HEK293 (cell line): ENCODE measurements around the gene NMT2.

Source experiments
- PRDM1 ChIP-seq: fragments of 450-650 bp; formaldehyde crosslinking; IDR thresholded peaks from 2 replicates; pipeline ENCODE4; 2016; ENCODE audit warnings: missing biosample characterization, missing genetic modification characterization
- YY1 ChIP-seq: fragments of 450-650 bp; formaldehyde crosslinking; IDR thresholded peaks from 2 replicates; pipeline ENCODE4 v1.5.1; 2018; ENCODE audit warnings: missing biosample characterization, missing genetic modification characterization
- ZBTB1 ChIP-seq: fragments of 450-650 bp; formaldehyde crosslinking; IDR thresholded peaks from 2 replicates; pipeline ENCODE4 v1.5.1; 2016; ENCODE audit warnings: missing biosample characterization, missing genetic modification characterization
- ZNF175 ChIP-seq: fragments of 450-650 bp; formaldehyde crosslinking; IDR thresholded peaks from 2 replicates; pipeline ENCODE4 v1.5.1; 2016; ENCODE audit warnings: missing biosample characterization, missing genetic modification characterization
- ZNF239 ChIP-seq: fragments of 450-650 bp; formaldehyde crosslinking; IDR thresholded peaks from 2 replicates; pipeline ENCODE4 v1.5.1; 2016; ENCODE audit warnings: missing biosample characterization, missing genetic modification characterization
- ZNF600 ChIP-seq: fragments of 450-650 bp; formaldehyde crosslinking; IDR thresholded peaks from 2 replicates; pipeline ENCODE4 v1.5.1; 2016; ENCODE audit warnings: missing biosample characterization, missing genetic modification characterization
- TF ChIP-seq, protein P1 (sequence below): fragments of 450-650 bp; formaldehyde crosslinking; IDR thresholded peaks from 2 replicates; pipeline ENCODE4 v1.5.1; 2016; ENCODE audit warnings: missing biosample characterization, missing genetic modification characterization
- TF ChIP-seq, protein P2 (sequence below): fragments of 450-650 bp; formaldehyde crosslinking; IDR thresholded peaks from 2 replicates; pipeline ENCODE4 v1.5.1; 2017; ENCODE audit warnings: missing biosample characterization, missing genetic modification characterization
- TF ChIP-seq, protein P3 (sequence below): sonication (generic); formaldehyde crosslinking; IDR thresholded peaks from 2 replicates; pipeline ENCODE4 v1.8.1; 2022; ENCODE audit warnings: mild to moderate bottlenecking, moderate library complexity, missing genetic modification reagents

- TF ChIP-seq, protein P1, sequence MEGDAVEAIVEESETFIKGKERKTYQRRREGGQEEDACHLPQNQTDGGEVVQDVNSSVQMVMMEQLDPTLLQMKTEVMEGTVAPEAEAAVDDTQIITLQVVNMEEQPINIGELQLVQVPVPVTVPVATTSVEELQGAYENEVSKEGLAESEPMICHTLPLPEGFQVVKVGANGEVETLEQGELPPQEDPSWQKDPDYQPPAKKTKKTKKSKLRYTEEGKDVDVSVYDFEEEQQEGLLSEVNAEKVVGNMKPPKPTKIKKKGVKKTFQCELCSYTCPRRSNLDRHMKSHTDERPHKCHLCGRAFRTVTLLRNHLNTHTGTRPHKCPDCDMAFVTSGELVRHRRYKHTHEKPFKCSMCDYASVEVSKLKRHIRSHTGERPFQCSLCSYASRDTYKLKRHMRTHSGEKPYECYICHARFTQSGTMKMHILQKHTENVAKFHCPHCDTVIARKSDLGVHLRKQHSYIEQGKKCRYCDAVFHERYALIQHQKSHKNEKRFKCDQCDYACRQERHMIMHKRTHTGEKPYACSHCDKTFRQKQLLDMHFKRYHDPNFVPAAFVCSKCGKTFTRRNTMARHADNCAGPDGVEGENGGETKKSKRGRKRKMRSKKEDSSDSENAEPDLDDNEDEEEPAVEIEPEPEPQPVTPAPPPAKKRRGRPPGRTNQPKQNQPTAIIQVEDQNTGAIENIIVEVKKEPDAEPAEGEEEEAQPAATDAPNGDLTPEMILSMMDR (tag by site-specific recombination): no peak
- TF ChIP-seq PRDM1 (tag by site-specific recombination): peak; percentile 59
- TF ChIP-seq ZNF600: no peak
- TF ChIP-seq ZNF239 (tag by site-specific recombination): no peak
- no peak for TF ChIP-seq ZNF175
- TF ChIP-seq, protein P2, sequence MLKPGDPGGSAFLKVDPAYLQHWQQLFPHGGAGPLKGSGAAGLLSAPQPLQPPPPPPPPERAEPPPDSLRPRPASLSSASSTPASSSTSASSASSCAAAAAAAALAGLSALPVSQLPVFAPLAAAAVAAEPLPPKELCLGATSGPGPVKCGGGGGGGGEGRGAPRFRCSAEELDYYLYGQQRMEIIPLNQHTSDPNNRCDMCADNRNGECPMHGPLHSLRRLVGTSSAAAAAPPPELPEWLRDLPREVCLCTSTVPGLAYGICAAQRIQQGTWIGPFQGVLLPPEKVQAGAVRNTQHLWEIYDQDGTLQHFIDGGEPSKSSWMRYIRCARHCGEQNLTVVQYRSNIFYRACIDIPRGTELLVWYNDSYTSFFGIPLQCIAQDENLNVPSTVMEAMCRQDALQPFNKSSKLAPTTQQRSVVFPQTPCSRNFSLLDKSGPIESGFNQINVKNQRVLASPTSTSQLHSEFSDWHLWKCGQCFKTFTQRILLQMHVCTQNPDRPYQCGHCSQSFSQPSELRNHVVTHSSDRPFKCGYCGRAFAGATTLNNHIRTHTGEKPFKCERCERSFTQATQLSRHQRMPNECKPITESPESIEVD (tag by site-specific recombination): no peak
- TF ChIP-seq ZBTB1: no peak
- TF ChIP-seq, protein P3, sequence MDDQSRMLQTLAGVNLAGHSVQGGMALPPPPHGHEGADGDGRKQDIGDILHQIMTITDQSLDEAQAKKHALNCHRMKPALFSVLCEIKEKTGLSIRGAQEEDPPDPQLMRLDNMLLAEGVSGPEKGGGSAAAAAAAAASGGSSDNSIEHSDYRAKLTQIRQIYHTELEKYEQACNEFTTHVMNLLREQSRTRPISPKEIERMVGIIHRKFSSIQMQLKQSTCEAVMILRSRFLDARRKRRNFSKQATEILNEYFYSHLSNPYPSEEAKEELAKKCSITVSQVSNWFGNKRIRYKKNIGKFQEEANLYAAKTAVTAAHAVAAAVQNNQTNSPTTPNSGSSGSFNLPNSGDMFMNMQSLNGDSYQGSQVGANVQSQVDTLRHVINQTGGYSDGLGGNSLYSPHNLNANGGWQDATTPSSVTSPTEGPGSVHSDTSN: no peak
- no peak for TF ChIP-seq YY1 (tag by site-specific recombination)
These were observed 33.3 kb upstream of the NMT2 start for GRCh38 chr10:15201589-15202300.
